Astrocyte (in vitro differentiated cells and primary cell): ENCODE results near the gene DIP2C. TPM values are rescaled to one million over a fixed set of nuclear protein-coding genes. Genes with fewer than 3 reads are reported as not detected.

Experiments used
- DNase-seq: peaks from one replicate; pipeline ENCODE4 v3.0.0-alpha.2; 2010; ENCODE audit warnings: low read depth
- FAIRE-seq: peaks from 2 replicates; lab custom pipeline; 2011; peaks lifted over from hg19 to GRCh38; lab: Jason Lieb, UNC
- H2AFZ ChIP-seq: 2 replicates; pipeline ENCODE4 v1.6.0; 2012; ENCODE audit warnings: low read depth, low read length, inconsistent platforms
- H3K27ac ChIP-seq: 2 replicates; pipeline ENCODE4 v1.5.1; 2011; ENCODE audit warnings: low read depth, low read length, inconsistent platforms
- H3K27me3 ChIP-seq: 2 replicates; pipeline ENCODE4 v1.6.0; 2011; ENCODE audit warnings: low read length, inconsistent platforms; ENCODE audit not compliant: insufficient read depth
- H3K36me3 ChIP-seq: 2 replicates; pipeline ENCODE4 v1.5.1; 2011; ENCODE audit warnings: low read length, inconsistent platforms; ENCODE audit not compliant: insufficient read depth
- H3K4me1 ChIP-seq: 2 replicates; pipeline ENCODE4 v1.5.1; 2011; ENCODE audit warnings: low read length, inconsistent platforms; ENCODE audit not compliant: insufficient read depth
- H3K4me2 ChIP-seq: 2 replicates; pipeline ENCODE4 v1.6.0; 2012; ENCODE audit warnings: low read length, inconsistent platforms
- H3K4me3 ChIP-seq: 2 replicates; pipeline ENCODE4 v1.5.1; 2011; ENCODE audit warnings: low read depth, mild to moderate bottlenecking, low read length, inconsistent platforms; ENCODE audit not compliant: insufficient read depth
- H3K79me2 ChIP-seq: 2 replicates; pipeline ENCODE4 v1.6.0; 2012; ENCODE audit warnings: mild to moderate bottlenecking, low read length, inconsistent platforms; ENCODE audit not compliant: insufficient read depth
- H3K9ac ChIP-seq: 2 replicates; pipeline ENCODE4 v1.6.0; 2012; ENCODE audit warnings: mild to moderate bottlenecking, low read length, inconsistent platforms
- H3K9me3 ChIP-seq: 2 replicates; pipeline ENCODE4 v1.5.1; 2012; ENCODE audit warnings: low read depth, mild to moderate bottlenecking, low read length, inconsistent platforms; ENCODE audit not compliant: insufficient read depth
- H4K20me1 ChIP-seq: 2 replicates; pipeline ENCODE4 v1.6.0; 2012; ENCODE audit warnings: low read length, inconsistent platforms; ENCODE audit not compliant: insufficient read depth
- H3K27ac Mint-ChIP-seq: one replicate; pipeline ENCODE4 v1.8.0; 2021; ENCODE audit warnings: mild to moderate bottlenecking, mixed read lengths; ENCODE audit not compliant: unreplicated experiment
- H3K27me3 Mint-ChIP-seq: one replicate; pipeline ENCODE4 v1.8.0; 2021; ENCODE audit warnings: low read depth, mixed read lengths; ENCODE audit not compliant: unreplicated experiment
- H3K36me3 Mint-ChIP-seq: one replicate; pipeline ENCODE4 v1.8.0; 2021; ENCODE audit warnings: low read depth, mixed read lengths; ENCODE audit not compliant: unreplicated experiment
- H3K4me1 Mint-ChIP-seq: one replicate; pipeline ENCODE4 v1.8.0; 2021; ENCODE audit warnings: low read depth, mixed read lengths; ENCODE audit not compliant: unreplicated experiment
- H3K4me3 Mint-ChIP-seq: one replicate; pipeline ENCODE4 v1.8.0; 2021; ENCODE audit warnings: mild to moderate bottlenecking, moderate library complexity, mixed read lengths; ENCODE audit not compliant: unreplicated experiment
- H3K9me3 Mint-ChIP-seq: one replicate; pipeline ENCODE4 v1.8.0; 2021; ENCODE audit warnings: mild to moderate bottlenecking, mixed read lengths; ENCODE audit not compliant: unreplicated experiment
- EZH2 ChIP-seq: IDR thresholded peaks from 2 replicates; pipeline ENCODE4 v1.6.1; 2012; ENCODE audit warnings: mild to moderate bottlenecking, low read length, inconsistent platforms; ENCODE audit not compliant: insufficient read depth
- total RNA-seq: library from RNA; stranded (reverse); gene quantifications from 2 replicates; pipeline ENCODE4 v1.2.1, GENCODE V29; 2021
- TF ChIP-seq, protein P1 (sequence below): IDR thresholded peaks from 2 replicates; pipeline ENCODE4 v1.5.1; 2011; ENCODE audit warnings: low read depth, mild to moderate bottlenecking, inconsistent platforms, low read length, moderate library complexity; ENCODE audit not compliant: insufficient read depth

Gene DIP2C
- total RNA-seq, 1 donor from 2014 or later: 27.3 TPM

GRCh38 chr10:723973-724372 is 34.5 kb upstream of the DIP2C start:
- Histone ChIP-seq H3K4me1 (no peaks in the 10 kb centered on the region), H4K20me1 (no peaks in the 10 kb centered on the region), H3K4me2 (no peak overlapping the region), H3K27me3 (no peaks in the 10 kb centered on the region), H3K9me3 (peaks cover 14% of the 10 kb centered on the region), H3K4me3 (no peak overlapping the region), H3K79me2 (no peaks in the 10 kb centered on the region), H3K27ac (no peak overlapping the region), H3K36me3 (no peaks in the 10 kb centered on the region), H2AFZ (no peak overlapping the region), H3K9ac (no peak overlapping the region)
- no peak for DNase-seq
- Mint-ChIP-seq H3K9me3 (peaks cover 11% of the 10 kb centered on the region), H3K36me3 (peaks cover 3% of the 10 kb centered on the region), H3K27ac (no peak overlapping the region), H3K27me3 (peaks cover 11% of the 10 kb centered on the region), H3K4me1 (no peaks in the 10 kb centered on the region), H3K4me3 (no peak overlapping the region)
- FAIRE-seq: no peak
- no peak for TF ChIP-seq EZH2
- TF ChIP-seq, protein P1, sequence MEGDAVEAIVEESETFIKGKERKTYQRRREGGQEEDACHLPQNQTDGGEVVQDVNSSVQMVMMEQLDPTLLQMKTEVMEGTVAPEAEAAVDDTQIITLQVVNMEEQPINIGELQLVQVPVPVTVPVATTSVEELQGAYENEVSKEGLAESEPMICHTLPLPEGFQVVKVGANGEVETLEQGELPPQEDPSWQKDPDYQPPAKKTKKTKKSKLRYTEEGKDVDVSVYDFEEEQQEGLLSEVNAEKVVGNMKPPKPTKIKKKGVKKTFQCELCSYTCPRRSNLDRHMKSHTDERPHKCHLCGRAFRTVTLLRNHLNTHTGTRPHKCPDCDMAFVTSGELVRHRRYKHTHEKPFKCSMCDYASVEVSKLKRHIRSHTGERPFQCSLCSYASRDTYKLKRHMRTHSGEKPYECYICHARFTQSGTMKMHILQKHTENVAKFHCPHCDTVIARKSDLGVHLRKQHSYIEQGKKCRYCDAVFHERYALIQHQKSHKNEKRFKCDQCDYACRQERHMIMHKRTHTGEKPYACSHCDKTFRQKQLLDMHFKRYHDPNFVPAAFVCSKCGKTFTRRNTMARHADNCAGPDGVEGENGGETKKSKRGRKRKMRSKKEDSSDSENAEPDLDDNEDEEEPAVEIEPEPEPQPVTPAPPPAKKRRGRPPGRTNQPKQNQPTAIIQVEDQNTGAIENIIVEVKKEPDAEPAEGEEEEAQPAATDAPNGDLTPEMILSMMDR: no peak

GRCh38 chr10:722281-723060 is 33.0 kb upstream of the DIP2C start:
- H3K9ac ChIP-seq: no peak overlapping the region
- peaks cover 14% of the 10 kb centered on the region for H3K9me3 ChIP-seq
- H3K27me3 ChIP-seq: no peaks in the 10 kb centered on the region
- DNase-seq (no peak), FAIRE-seq (no peak)
- H3K4me2 ChIP-seq: no peak overlapping the region
- Mint-ChIP-seq H3K9me3 (peaks cover 11% of the 10 kb centered on the region), H3K4me1 (no peaks in the 10 kb centered on the region), H3K4me3 (no peak overlapping the region), H3K27me3 (peaks cover 9% of the 10 kb centered on the region), H3K36me3 (peaks cover 3% of the 10 kb centered on the region), H3K27ac (no peak overlapping the region)
- H3K4me1 ChIP-seq: no peaks in the 10 kb centered on the region
- no peaks in the 10 kb centered on the region for H4K20me1 ChIP-seq
- H3K36me3 ChIP-seq: no peaks in the 10 kb centered on the region
- H3K27ac ChIP-seq: no peak overlapping the region
- no peak for TF ChIP-seq EZH2
- TF ChIP-seq, protein P1: no peak
- H3K4me3 ChIP-seq: no peak overlapping the region
- H2AFZ ChIP-seq: no peak overlapping the region
- H3K79me2 ChIP-seq: no peaks in the 10 kb centered on the region

- no peaks in the 10 kb centered on the region for H3K36me3 Mint-ChIP-seq
- H3K36me3 ChIP-seq: no peaks in the 10 kb centered on the region
- H3K27me3 Mint-ChIP-seq: peaks cover 6% of the 10 kb centered on the region
- no peaks in the 10 kb centered on the region for H3K27me3 ChIP-seq
- no peaks in the 10 kb centered on the region for H3K79me2 ChIP-seq
- H3K9me3 ChIP-seq: peaks cover 23% of the 10 kb centered on the region
- H3K27ac ChIP-seq: no peak overlapping the region
- no peak overlapping the region for H3K4me3 ChIP-seq
- H3K9me3 Mint-ChIP-seq: peaks cover 10% of the 10 kb centered on the region
- no peaks in the 10 kb centered on the region for H3K4me1 ChIP-seq
- H3K4me3 Mint-ChIP-seq: no peak overlapping the region
- no peak overlapping the region for H3K27ac Mint-ChIP-seq
- H3K9ac ChIP-seq: no peak overlapping the region
- no peak overlapping the region for H2AFZ ChIP-seq
- H3K4me2 ChIP-seq: no peak overlapping the region
- no peak for TF ChIP-seq EZH2
- TF ChIP-seq, protein P1: no peak
- FAIRE-seq: no peak
- no peak for DNase-seq
- no peaks in the 10 kb centered on the region for H3K4me1 Mint-ChIP-seq
- no peaks in the 10 kb centered on the region for H4K20me1 ChIP-seq
Observed at GRCh38 chr10:718143-718700, 28.8 kb upstream of the DIP2C start.
